ENCODE data around the gene CILP2.

Gene CILP2

GRCh38 chr19:19504754-19505668 lies 33.1 kb upstream of the CILP2 start:
- DNase-seq: no peak

- no peak for DNase-seq
Measured at GRCh38 chr19:19505669-19506326, 32.3 kb upstream of the CILP2 start.

GRCh38 chr19:19506592-19506991 lies 31.5 kb upstream of the CILP2 start:
- DNase-seq: no peak

GRCh38 chr19:19507354-19507753 lies 30.7 kb upstream of the CILP2 start:
- DNase-seq: no peak

GRCh38 chr19:19508217-19508616 lies 29.8 kb upstream of the CILP2 start:
- no peak for DNase-seq

- no peak for DNase-seq
Measured at GRCh38 chr19:19510432-19510831, 27.6 kb upstream of the CILP2 start.

- no peak for DNase-seq
Measured at GRCh38 chr19:19513682-19514081, 24.4 kb upstream of the CILP2 start.

GRCh38 chr19:19514215-19514657 lies 23.8 kb upstream of the CILP2 start:
- no peak for DNase-seq

- no peak for DNase-seq
Measured at GRCh38 chr19:19514881-19515641, 23.0 kb upstream of the CILP2 start, which contains the start of gene TSSK6. TSSK6 (minus strand) TSS chr19:19515548; CDS start chr19:19515427, 121 bp downstream.

- DNase-seq: no peak
Measured at GRCh38 chr19:19515642-19516519, 22.2 kb upstream of the CILP2 start, which contains the start of gene NDUFA13. NDUFA13 (plus strand) TSS chr19:19516225; CDS start chr19:19516239, 14 bp downstream.

GRCh38 chr19:19517235-19517619 lies 20.8 kb upstream of the CILP2 start:
- no peak for DNase-seq

GRCh38 chr19:19520989-19521388 lies 17.1 kb upstream of the CILP2 start:
- no peak for DNase-seq

- no peak for DNase-seq
Measured at GRCh38 chr19:19523177-19523576, 14.9 kb upstream of the CILP2 start.

GRCh38 chr19:19524053-19524452 lies 14.0 kb upstream of the CILP2 start:
- DNase-seq: no peak

- DNase-seq: no peak
Measured at GRCh38 chr19:19525611-19526380, 12.3 kb upstream of the CILP2 start.

- DNase-seq: no peak
Measured at GRCh38 chr19:19526581-19527370, 11.3 kb upstream of the CILP2 start.

- no peak for DNase-seq
Measured at GRCh38 chr19:19527371-19527656, 10.8 kb upstream of the CILP2 start.

GRCh38 chr19:19527674-19528625 lies 10.1 kb upstream of the CILP2 start:
- DNase-seq: no peak

- DNase-seq: no peak
Measured at GRCh38 chr19:19528721-19529490, 9.2 kb upstream of the CILP2 start, which contains the start of gene YJEFN3. YJEFN3 (plus strand) TSS chr19:19528911; CDS start chr19:19528933, 22 bp downstream.

Data from cortex of kidney (tissue), 1 donor.